ENCODE data around the gene GPATCH3. TPM values are rescaled to one million over a fixed set of nuclear protein-coding genes. Genes with fewer than 3 reads are reported as not detected.
"Not testable (repeated sequence)": the region's sequence is repeated elsewhere in the genome, so short reads cannot be mapped to it uniquely, and the experiment has no call there.

Gene GPATCH3, protein sequence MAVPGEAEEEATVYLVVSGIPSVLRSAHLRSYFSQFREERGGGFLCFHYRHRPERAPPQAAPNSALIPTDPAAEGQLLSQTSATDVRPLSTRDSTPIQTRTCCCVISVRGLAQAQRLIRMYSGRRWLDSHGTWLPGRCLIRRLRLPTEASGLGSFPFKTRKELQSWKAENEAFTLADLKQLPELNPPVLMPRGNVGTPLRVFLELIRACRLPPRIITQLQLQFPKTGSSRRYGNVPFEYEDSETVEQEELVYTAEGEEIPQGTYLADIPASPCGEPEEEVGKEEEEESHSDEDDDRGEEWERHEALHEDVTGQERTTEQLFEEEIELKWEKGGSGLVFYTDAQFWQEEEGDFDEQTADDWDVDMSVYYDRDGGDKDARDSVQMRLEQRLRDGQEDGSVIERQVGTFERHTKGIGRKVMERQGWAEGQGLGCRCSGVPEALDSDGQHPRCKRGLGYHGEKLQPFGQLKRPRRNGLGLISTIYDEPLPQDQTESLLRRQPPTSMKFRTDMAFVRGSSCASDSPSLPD
- 10 to 100 TPM; 16.2 to 16.3 TPM for total RNA-seq
- 10 to 100 TPM in 5 of 6 donors, 1 to 10 TPM in 1; 10.0 to 17.1 (median 13.1) TPM for polyA plus RNA-seq (ENCODE audit: insufficient read length in 6 of 6)
- long read RNA-seq, donor 1, partial matches to known transcripts: 0 of 4 reads
- long read RNA-seq, donor 1, other reads (novel, unspliced or antisense): 0 of 4 reads
- long read RNA-seq, donor 2, partial matches to known transcripts: 0 of 2 reads
- long read RNA-seq, donor 2, other reads (novel, unspliced or antisense): 0 of 2 reads
- long read RNA-seq, donor 3, partial matches to known transcripts: 0 of 3 reads
- long read RNA-seq, donor 3, other reads (novel, unspliced or antisense): 0 of 3 reads
- long read RNA-seq, donor 4, transcript GPATCH3-201 (7 exons, 2,123 nt): major isoform, 5 of 8 reads
- long read RNA-seq, donor 4, partial matches to known transcripts: 2 of 8 reads
- long read RNA-seq, donor 4, other reads (novel, unspliced or antisense): 1 of 8 reads
- long read RNA-seq, donor 5, partial matches to known transcripts: 0 of 3 reads
- long read RNA-seq, donor 5, other reads (novel, unspliced or antisense): 0 of 3 reads
- long read RNA-seq, donor 6, partial matches to known transcripts: 0 of 3 reads
- long read RNA-seq, donor 6, other reads (novel, unspliced or antisense): 0 of 3 reads
- long read RNA-seq, donor 7, partial matches to known transcripts: 0 of 3 reads
- long read RNA-seq, donor 7, other reads (novel, unspliced or antisense): 0 of 3 reads
- long read RNA-seq, donor 8, partial matches to known transcripts: 0 of 1 reads
- long read RNA-seq, donor 8, other reads (novel, unspliced or antisense): 0 of 1 reads
- long read RNA-seq, donor 9: 0 reads
- long read RNA-seq, donor 10, transcript GPATCH3-201 (7 exons, 2,123 nt): major isoform, 24 of 28 reads
- long read RNA-seq, donor 10, partial matches to known transcripts: 1 of 28 reads
- long read RNA-seq, donor 10, other reads (novel, unspliced or antisense): 3 of 28 reads
- long read RNA-seq, donor 11, partial matches to known transcripts: 7 of 8 reads
- long read RNA-seq, donor 11, other reads (novel, unspliced or antisense): 0 of 8 reads
- long read RNA-seq, donor 12, partial matches to known transcripts: 0 of 1 reads
- long read RNA-seq, donor 12, other reads (novel, unspliced or antisense): 0 of 1 reads

DNA sequence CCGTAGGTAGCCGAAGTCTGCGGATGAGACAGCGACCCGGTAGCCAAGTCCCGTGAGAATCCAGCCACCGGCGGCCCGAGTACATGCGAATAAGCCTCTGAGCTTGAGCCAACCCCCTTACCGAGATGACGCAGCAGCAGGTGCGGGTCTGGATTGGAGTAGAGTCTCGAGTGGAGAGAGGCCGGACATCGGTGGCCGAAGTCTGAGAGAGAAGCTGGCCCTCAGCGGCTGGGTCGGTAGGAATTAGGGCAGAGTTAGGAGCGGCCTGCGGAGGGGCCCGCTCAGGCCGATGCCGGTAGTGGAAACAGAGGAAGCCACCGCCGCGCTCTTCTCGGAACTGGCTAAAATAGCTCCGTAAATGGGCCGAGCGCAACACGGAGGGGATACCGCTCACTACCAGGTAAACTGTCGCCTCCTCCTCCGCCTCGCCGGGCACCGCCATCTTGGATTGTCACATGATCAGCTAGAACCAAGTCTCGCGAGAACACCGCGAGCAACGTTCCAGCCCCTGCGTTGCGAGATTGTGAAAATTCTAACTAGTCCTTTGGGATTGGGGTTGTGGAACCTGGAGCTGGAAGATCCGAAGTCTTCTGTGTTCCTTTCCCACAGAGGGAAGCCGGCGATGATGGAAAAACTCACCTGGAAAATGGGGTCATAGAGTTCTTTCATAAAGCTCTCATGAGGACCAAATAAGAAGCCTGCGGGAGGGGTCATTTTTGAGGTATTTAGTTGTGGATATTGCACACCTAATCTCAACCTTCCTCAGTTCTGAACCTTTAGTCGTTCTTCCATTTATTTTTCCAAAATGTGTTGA lies at the start of gene GPATCH3:
TSS of gene GPATCH3 (minus strand) at position 467 of the 814 bp plus-strand sequence. CDS start at position 442, 25 bp downstream.
- intact Hi-C loops (cut with DNase I): no loop called here
- peak; percentile 91 to 95 (median 92) for DNase-seq

DNA sequence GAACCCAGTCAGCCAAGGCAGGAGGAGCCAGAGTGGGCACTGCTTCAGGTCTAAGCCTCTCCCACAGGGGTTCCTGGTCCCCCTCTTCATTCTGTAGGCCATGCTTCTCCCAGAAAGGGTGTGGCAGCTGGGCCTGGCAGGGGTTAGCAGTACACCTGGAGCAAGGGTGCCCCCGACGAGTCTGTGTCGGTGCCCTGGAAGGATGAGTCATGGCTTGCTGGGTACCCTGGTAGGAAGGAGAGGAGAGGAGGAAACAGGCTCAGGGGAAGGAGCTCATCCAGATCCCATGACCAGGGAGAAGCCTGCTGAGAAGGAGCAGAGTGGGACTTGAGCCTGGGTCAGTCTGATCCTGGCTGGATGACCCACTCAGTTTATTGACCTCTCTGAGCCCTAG lies 49.7 kb upstream of the GPATCH3 start:
- TF ChIP-seq, protein P1, sequence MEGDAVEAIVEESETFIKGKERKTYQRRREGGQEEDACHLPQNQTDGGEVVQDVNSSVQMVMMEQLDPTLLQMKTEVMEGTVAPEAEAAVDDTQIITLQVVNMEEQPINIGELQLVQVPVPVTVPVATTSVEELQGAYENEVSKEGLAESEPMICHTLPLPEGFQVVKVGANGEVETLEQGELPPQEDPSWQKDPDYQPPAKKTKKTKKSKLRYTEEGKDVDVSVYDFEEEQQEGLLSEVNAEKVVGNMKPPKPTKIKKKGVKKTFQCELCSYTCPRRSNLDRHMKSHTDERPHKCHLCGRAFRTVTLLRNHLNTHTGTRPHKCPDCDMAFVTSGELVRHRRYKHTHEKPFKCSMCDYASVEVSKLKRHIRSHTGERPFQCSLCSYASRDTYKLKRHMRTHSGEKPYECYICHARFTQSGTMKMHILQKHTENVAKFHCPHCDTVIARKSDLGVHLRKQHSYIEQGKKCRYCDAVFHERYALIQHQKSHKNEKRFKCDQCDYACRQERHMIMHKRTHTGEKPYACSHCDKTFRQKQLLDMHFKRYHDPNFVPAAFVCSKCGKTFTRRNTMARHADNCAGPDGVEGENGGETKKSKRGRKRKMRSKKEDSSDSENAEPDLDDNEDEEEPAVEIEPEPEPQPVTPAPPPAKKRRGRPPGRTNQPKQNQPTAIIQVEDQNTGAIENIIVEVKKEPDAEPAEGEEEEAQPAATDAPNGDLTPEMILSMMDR (IDR thresholded peaks at IDR 0.05): no peak
- H3K4me3 ChIP-seq: no peak overlapping the region
- ATAC-seq: no peak
- peaks cover 0 to 33% of the 10 kb centered on the region in 2 donors for H3K36me3 ChIP-seq
- no peaks in the 10 kb centered on the region for H3K27me3 ChIP-seq
- intact Hi-C loops (cut with DNase I): no loop called here
- no peak overlapping the region for H3K27ac ChIP-seq
- H3K4me1 ChIP-seq: no peaks in the 10 kb centered on the region
- DNase-seq: peak in 1 of 4 donors; percentile 48
- H3K9me3 ChIP-seq: no peaks in the 10 kb centered on the region

More for the DNA sequence above, at the start of gene GPATCH3:
- ATAC-seq: peak; percentile 88
- peaks cover 16 to 26% of the 10 kb centered on the region in 2 donors for H3K4me1 ChIP-seq
- H3K27ac ChIP-seq: peak within 1 kb of the TSS; percentile 81 to 92
- no peaks in the 10 kb centered on the region for H3K27me3 ChIP-seq
- TF ChIP-seq, protein P1 (IDR thresholded peaks at IDR 0.05): no peak
- no peaks in the 10 kb centered on the region for H3K9me3 ChIP-seq
- H3K4me3 ChIP-seq: peak within 1 kb of the TSS; percentile 82 to 96
- peaks cover 4 to 32% of the 10 kb centered on the region in 2 donors for H3K36me3 ChIP-seq

DNA sequence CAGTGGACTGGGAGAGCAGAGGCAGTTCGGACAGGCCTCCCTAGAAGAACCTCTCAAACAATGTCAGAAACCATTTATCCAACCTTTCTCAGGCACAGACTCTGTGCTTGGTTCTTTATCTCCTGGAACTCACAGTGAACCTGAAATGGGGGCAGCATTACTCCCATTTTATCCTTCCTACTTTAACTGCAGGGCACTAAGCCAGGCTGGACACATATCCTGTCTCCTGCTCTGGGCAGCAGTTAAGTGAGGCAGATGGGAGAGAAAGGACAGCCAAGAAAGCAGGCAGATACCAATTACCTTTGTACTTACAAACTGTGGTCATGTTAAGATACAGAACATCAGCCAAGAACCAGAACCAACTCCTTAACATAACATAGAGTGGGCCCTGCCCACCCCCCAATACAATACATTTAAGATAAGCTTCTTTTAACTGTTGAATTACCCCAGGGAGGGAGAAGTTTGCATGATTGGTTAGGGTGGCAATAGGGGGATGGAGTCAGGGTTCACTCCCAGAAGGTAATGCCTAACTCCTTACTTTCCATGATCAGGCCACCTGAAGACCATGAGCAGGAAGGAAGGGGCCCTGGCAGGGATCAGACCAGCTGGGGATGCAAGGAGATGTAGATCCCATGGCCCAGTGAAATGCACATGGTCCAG lies 49.1 kb upstream of the GPATCH3 start:
- no peak overlapping the region for H3K4me3 ChIP-seq
- intact Hi-C loops (cut with DNase I): no loop called here
- no peaks in the 10 kb centered on the region for H3K4me1 ChIP-seq
- no peaks in the 10 kb centered on the region for H3K27me3 ChIP-seq
- ATAC-seq: no peak
- no peak overlapping the region for H3K27ac ChIP-seq
- DNase-seq: no peak
- no peaks in the 10 kb centered on the region for H3K9me3 ChIP-seq
- peaks cover 0 to 38% of the 10 kb centered on the region in 2 donors for H3K36me3 ChIP-seq
- TF ChIP-seq, protein P1 (IDR thresholded peaks at IDR 0.05): no peak

DNA sequence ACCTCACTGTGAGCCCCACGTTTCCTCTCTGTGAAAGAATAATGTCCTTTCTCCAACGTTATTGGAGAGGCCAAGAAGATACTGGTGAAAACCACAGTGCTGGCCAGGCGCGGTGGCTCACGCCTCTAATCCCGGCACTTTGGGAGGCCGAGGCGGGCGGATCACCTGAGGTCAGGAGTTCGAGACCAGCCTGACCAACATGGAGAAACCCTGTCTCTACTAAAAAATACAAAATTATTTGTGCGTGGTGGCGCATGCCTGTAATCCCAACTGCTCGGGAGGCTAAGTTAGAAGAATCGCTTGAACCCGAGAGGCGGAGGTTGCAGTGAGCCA lies 48.4 kb upstream of the GPATCH3 start:
- H3K4me1 ChIP-seq; H3K9me3 ChIP-seq; H3K4me3 ChIP-seq; H3K27me3 ChIP-seq; H3K27ac ChIP-seq; intact Hi-C loops (cut with DNase I); ATAC-seq: not testable (repeated sequence)
- peak in 1 of 4 donors; percentile 41 for DNase-seq
- peaks cover 0 to 45% of the 10 kb centered on the region in 2 donors for H3K36me3 ChIP-seq

Data from left lung (tissue), 14 donors.